HG02678 (cell line): ENCODE data around the gene MAN2A1.

ENCODE experiments used
- ATAC-seq: cut with Tn5 transposase; IDR thresholded peaks from one replicate; pipeline ENCODE4 v1.9.1; 2021; ENCODE audit warnings: mild to moderate bottlenecking, moderate library complexity; ENCODE audit not compliant: unreplicated experiment

MAN2A1 gene

DNA sequence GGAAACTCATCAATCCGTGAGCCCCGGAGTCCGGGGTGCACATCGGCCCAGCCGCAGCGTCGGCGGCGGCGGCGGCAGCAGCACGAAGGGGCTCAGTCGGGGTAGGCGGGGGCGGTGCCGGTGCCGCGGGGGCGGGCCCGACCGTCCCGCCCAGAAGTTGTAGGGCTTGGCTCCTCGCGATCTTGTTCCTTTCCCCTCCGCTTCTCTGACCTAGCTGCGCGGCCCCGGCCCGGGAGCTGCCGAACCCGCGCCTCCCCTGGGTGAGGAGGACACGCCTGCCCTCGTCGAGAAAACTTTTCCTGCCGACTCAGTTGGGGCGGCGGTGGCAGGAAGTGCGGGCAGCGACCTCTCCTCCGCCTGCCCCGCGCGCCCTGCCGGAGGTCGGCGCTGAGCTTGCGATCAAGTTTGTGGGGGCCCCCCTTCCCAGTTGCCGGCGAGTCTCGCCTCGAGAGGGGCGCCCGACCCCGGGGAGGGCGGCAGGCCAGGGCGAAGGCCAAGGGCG, at the start of gene MAN2A1:
TSS of gene MAN2A1 (plus strand) at position 188 of the 502 bp plus-strand sequence. CDS start 491 bp downstream, outside the sequence.
- ATAC-seq, result peak; percentile 53

DNA sequence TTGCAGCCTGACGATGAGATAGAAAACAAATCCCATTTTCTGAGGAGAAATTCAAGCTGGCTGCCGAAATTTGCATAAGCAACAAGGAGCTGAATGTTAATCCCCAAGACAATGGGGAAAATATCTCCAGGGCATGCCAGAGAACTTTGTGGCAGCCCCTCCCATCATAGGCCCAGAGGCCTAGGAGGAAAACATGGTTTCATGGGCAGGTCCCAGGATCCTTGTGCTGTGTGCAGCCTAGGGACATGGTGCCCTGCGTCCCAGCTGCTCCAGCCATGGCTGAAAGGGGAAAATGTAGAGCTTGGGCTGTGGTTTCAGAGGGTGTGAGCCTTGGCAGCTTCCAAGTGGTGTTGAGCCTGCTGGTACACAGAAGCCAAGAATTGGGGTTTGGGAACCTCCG, 48.8 kb upstream of the MAN2A1 start:
- no peak for ATAC-seq

DNA sequence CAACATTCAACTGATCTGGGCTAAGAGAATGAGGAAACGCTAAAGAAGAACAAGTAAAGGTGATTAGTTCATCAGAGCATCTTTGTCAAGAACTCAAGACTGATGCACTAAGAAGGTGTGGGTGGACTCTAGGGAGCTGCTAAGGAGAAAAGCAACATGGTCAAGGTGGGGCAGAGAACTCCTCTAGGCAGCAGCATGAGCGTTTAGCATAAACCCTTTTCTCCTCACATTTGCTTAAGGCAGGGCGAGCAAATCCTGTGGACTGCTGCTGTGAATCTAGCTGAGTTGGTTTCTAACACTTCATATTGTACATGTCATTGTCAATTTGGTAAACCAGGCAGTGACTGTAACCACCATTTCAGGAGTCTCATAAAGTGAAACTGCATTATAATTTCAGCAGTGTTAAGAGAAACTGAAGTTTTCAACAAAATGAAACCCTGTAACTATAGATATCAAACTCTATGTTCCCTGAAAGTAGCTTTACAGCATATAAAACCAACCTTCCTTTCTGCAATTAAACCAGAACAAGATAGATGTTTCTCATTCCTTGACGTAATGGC, 45.9 kb upstream of the MAN2A1 start:
- no peak for ATAC-seq

DNA sequence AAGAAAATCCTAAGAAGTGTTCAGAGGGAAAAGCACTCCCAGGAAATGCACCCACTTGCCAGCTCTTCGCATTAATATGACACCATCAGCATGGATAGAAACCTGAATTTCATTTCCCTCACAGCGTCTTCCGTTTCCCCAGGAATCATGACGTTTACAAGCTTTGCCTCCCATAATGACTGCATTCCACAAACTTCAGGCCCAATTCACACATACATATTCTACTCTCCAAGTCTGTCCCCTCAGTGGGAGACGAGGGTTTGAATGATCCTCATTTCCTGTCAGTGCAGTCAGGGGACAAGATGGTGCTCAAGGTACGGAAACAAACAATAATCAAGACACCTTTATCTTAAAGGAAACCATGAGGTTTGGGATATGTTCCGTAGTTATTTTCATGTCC, 44.9 kb upstream of the MAN2A1 start:
- ATAC-seq, result no peak

DNA sequence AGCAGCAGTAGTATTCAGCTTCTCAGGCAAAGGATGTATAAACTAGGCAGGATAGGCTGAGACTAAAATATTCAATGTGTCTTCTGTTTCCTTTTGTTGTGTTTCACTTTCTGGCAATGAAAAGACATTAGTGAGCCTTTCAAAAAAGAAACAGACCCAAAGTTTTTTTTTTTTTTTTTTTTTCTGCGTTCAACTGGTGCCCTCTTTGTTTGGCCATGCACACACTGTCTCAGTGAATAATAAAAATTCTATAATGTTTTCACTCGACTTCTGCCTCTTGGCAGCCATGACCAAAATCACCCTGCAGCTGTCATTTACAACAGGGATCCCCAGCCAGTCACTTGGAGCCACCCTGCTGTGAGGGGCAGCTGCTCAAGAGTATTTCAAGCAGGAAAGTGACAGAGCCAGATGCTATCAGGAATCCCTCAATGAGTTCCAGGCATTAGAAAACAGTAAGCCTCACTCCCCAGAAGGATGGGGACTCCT, 44.0 kb upstream of the MAN2A1 start:
- no peak for ATAC-seq

DNA sequence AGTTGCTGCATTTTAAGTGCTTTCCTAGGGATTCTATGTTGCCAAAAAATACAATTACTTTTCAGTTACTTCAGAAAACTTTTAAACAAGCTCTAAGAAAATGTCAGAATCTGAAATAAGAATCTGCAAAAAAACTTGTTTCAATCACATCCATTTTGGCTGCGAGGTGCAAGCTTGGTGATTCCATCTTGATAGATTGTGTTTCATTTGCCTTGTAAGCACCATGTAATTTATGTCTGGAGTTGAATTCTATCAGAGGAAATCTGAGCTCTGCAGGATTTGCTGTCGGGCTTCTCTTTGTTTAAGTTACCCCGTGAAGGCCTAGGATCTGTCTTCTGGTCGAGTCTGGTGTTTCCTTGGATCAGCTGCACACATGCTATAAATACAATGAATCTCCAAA, 40.4 kb upstream of the MAN2A1 start:
- no peak for ATAC-seq

DNA sequence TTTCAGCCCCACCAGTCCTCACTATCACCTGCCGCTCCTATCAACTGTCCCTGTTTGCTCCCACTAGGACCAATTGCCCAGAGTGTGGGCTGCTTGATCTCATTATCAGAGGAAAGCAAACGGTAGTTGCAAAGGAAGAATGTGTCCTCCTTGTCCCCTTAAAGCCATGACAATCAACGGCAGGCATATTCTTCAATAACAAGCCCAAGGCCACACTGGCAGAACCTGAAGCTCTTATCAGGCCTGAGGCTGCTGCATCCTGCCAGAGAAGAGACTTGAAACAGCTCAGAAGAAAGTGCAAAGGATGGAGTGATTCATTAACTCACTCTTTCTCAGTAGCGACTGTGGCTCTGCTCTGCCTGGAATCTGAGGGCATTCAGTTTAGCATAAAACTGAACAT, 39.2 kb upstream of the MAN2A1 start:
- no peak for ATAC-seq

DNA sequence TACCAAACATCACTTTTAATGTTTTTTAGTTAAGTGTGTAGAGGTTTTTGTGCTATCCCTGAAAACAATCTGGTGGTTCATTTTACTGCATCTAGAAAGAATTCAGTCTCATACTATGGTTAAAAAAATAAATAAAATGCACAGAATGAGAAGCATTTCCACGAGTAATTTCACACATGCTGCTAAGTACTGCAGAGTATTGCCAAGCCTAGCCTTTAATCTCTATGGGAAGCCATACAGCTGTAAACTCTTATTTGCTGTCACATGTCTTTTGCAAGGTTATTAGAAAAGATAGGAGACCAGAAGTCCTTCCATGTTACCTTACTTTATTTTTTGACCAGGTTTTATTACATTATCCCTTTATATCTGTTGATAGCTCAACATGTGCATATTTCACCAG, 37.6 kb upstream of the MAN2A1 start:
- ATAC-seq, result no peak

DNA sequence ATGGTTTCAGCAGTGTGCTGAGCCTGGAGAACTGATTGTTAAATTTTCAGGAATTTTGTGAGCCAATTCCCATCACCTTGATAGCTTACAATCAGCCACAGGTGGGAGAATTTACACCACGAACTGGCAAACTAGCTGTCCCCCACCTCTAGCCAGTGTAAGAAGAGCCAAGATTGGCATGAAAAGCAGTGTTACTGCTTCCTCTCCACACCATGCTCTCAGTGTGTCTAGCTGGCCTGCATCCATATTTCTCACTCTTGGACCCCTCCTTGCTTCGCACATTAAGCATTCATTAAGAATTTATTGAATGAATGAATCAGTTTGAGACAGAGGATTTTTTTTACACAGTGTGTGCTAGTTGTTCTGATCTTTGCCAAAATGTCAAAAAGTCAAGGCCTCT, 36.7 kb upstream of the MAN2A1 start:
- ATAC-seq, result no peak

DNA sequence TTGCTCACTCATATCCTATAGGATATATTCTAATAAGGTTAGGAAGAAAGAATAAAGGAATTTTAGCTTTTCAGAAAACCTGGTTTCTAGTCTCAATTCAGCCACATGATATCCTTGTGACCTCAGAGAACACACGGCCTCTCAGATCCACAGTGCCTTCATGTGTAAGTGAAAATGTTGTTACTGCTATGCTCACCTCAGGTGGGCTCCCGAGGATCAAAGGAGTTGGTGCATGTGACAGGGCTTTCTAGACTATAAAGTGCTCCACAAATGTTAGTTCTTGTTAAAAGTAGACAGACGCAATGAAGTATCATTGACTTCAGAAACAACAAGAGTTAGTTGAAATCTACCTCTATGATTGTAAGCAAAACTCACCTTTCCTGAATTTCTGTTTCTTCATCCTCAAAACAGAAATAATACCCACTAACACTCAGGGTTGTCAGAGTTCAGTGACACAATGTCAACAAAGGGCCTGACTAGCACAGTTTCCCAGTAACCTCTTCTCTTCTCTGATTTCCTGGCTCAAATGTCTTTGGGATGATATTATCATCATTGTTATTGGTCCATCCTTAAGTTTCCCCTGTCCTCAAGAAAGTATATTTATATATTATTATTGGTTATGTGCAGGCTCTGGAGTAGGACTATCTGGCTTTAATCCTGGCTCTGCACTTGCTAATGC, 36.0 kb upstream of the MAN2A1 start:
- no peak for ATAC-seq

DNA sequence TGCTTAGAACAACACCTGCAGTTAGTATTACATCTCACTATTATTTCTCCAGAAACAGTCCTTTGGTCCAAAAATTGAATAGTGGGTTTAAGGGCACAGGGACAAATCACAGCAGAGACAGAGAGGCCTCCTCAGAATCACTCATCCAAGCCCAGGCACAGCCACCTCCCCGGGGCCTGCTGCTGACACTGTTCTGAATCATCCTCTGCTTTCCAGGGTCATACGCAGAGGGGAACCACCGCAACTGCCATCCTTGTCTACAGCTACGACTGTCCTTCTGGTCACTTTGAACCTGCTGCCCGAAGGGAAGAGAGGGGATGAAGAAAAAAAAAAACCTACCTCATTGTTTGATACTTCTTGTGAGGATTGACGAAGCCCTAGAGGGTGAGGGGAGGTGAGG, 35.3 kb upstream of the MAN2A1 start:
- ATAC-seq, result no peak

DNA sequence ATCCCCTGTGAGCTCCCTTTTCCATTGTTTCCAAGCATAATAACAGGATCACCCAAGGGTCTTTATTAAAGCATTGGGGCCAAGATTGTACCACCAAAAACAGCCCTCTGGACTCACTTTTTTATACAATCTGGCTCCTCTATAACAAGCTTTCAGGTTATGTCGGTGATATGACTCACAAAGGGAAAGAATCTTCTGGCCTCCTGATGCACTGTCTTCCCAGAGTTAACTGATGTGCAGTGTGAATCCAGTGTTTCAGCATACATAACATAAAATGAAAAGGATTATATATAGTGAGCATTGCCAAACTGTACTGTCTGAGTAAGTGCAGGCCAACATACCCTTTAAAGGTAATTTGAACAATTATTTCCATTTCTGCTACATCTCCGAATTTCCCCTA, 33.9 kb upstream of the MAN2A1 start:
- no peak for ATAC-seq

DNA sequence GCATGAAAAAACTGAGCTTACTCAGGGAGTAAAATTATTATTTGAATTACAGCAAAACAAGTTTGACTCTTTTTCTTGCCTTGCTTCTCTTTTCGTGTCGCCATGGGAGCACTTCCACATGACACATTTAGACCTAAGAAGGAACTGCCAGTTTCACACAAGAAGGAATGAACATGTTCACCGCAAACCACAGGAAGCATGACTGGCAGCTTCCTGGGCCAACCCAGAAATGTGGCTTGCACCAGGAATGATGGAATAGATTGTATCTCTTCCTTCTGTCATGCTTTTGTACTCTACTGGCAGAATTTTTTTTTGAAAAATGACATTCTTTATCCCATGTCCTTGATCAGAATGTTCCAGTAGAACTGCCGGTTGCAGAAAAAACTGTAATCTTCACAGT, 32.9 kb upstream of the MAN2A1 start:
- ATAC-seq, result no peak

DNA sequence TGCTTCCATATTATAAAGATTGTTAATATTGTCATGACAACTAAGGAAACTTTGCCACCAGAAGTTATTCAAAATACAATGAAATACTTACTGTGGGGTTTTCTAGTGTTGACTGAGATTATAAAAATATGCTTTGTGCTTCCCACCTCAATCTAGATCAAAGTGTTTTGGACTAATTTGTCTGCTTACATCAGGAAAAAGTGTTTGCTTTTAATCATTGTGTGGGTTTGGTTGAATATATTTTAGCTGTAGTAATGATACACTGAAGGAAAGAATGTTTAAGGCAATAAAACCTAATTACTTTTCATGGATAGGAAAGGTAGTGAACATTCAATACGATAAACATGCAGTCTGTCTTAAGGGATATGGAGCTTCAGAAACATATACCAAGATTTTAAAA, 29.8 kb upstream of the MAN2A1 start:
- no peak for ATAC-seq

DNA sequence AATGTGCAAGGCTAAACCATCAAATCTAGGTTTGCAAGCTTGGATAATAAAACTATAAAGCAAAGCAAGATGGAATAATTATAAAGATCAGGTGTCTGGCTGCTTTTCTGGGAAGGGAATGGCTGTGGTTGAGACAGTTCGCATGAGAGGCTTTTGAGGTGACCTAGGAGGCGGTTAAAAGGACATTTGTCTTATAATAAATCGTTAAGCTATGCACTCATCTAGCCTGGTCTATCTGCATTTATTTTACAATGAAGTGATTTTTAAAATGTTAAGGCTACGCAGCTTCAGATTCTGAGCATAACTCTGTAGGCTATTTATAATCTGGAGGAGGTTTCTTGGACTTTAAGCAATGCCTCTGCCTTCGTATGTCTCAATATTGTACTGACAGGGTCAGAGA, 29.4 kb upstream of the MAN2A1 start:
- ATAC-seq, result no peak

DNA sequence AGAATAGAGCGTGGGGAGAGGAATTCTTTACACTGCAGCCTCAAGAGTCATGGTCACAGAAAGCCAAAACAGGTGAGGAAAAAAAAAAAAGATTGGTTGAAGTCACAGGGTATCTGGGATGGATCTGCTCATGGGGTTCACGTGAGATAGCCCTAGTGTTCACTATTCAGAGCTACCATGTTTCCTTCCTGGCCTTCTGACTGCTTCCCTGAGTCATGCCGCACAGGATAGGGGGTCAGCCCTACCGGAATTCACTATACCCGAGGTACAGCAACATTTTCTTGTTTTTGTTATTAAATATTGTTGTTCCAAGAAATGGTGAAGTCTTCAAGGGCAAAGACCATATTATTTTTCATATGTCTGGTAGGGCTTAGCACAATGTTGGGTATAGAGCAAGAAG, 21.5 kb upstream of the MAN2A1 start:
- no peak for ATAC-seq

DNA sequence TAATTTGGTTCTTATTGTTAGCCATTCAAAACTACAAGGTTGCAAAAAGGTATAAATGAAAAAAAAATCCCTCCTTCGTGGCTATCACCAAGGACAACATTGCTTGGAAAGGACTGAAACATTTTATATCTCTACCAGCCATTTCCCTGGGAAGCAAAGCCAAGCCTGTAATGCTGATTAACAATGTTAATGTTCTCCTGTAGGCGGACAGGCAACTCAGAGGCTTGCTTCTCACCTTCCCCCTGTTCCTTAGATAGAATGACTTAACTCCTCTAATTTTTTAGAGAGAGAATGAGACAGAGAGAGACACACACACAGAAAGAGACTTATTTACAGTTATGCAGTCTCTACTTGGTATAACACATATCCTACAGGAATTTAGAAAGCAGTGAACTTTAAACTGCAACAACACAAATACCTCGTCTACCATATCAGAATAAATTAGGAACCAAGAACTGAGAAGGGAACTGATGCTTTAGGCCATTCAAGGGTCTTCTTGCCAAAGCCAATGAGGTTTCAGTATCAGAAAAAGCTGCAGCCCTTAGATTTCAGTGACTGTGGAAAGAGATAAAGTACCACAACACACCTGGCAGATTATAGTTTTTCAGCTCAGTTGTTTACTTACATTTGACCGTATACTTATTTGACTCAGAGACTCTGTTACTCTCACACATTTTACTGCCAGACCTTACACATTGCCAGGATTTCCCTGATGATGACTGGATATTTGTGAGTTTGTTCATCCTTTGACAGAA, 20.9 kb upstream of the MAN2A1 start:
- peak; percentile 84 for ATAC-seq

DNA sequence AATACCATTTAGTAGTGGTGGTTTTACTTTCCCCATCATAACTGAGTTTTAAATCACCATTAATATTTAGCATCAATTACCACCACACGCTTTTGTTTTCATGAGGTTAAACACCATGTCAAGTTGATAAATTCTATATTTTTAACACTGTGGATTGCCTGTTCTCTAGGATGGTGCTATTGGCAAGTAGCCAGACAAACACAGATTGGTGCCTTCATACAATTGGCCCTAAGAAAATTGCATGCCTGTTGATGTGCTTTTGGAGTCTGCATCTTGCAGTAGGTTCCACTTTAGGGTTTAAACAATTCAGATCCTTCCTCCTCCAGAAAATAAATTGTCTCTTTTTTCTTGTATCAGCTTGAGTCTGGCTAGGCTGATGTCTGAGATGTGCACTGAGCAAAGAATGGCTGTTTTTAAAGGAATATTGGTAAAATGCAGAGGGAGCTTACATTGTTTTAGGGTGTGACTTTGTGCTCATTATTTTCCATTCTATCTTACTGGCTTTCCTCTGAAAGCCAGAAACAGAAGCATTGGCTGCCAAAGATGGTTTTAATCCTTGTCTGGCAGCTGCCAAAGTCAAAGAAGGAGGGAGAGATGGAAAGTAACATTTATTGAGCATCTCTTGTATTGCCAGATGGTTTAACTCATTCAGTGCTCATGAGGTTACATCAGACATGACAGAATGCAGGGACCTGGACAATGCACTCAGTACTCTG, 19.6 kb upstream of the MAN2A1 start:
- ATAC-seq, result no peak

DNA sequence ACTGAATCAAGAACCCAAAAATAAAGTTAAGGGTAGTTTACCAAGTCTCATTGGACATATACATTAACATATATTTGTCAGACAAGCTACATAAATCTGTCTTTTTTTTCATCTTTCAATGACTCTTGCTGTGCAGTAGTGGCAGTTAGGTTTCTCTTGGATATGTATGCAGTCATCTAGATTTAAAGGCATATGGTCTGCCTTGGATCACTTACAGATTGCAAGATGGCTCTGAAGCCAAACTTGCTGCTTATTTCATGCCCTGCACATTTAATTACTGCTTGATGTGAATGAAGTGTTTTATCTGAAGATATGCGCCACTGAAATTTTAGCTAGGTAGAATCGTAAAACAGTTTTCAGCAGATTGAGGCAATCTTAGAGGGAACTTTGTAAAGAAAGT, 18.6 kb upstream of the MAN2A1 start:
- ATAC-seq, result no peak

DNA sequence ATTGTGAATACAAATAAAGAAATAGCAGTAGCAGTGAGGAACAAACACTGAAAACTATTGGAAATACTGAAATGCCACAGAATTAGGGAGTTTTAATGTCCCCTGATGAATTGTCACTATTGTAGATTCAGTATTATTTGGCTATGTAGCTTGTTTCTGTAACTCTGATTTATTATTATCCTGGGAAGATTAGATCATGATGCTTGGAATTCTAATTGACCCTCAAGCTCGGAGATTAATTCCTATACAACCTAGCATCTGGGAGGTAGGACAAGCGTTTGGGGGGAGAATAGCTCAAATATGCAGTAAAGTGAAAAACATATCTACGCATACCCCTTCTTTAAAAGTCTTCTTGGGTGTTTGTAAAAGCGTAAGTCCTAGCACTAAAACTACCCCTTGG, 15.1 kb upstream of the MAN2A1 start:
- ATAC-seq, result no peak

DNA sequence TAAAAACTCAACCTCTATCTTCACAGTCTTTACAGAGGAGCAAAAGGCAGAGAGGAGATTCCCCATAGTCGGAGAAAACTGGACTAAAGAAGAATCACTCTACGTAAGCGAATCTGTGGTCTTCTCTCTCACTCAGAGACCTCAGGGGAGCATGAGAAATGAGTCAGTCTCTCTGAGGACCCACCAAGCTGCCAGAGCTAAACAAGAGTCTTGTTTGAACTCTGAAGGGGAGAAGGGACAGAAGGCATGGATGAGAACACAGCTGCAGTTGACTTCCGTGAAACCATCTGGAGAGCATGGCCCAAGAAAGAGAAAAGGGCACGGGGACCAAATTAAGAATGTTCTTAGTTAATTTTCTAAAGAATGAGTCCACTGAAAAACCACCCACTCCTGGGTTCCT, 12.8 kb upstream of the MAN2A1 start:
- no peak for ATAC-seq
